Endothelial cell of umbilical vein (primary cell): ENCODE data around the gene BNC2.

Experiments
- EZH2 ChIP-seq: IDR thresholded peaks from 2 replicates; pipeline ENCODE4 v1.6.1; 2012; ENCODE audit warnings: borderline replicate concordance, low read depth, mild to moderate bottlenecking, moderate library complexity, low read length, inconsistent platforms; ENCODE audit not compliant: severe bottlenecking
- FOS ChIP-seq: IDR thresholded peaks from 2 replicates; pipeline ENCODE4 v1.6.1; 2011; ENCODE audit warnings: mild to moderate bottlenecking, low read length, moderate library complexity, borderline replicate concordance; ENCODE audit not compliant: insufficient read depth
- MAX ChIP-seq: IDR thresholded peaks from 2 replicates; pipeline ENCODE4 v1.6.1; 2011; ENCODE audit not compliant: insufficient read depth, insufficient read length
- MYC ChIP-seq: IDR thresholded peaks from one replicate; pipeline ENCODE4 v1.6.1; 2011; ENCODE audit warnings: mild to moderate bottlenecking, low read depth, low read length
- POLR2A ChIP-seq: IDR thresholded peaks from 2 replicates; pipeline ENCODE4 v1.6.1; 2012; ENCODE audit warnings: low read depth, mild to moderate bottlenecking, control low read depth, low read length
- POLR2AphosphoS5 ChIP-seq: IDR thresholded peaks from 2 replicates; pipeline ENCODE4 v1.6.1; 2012; ENCODE audit warnings: low read depth, mild to moderate bottlenecking, control low read depth, low read length, moderate library complexity; ENCODE audit not compliant: insufficient read depth
- TF ChIP-seq, protein P1 (sequence below), 2 donors: IDR thresholded peaks; 1 replicate in 1 of 2; 2 replicates in 1 of 2; pipeline ENCODE4 v1.5.1; 2011; ENCODE audit warnings: low read length in 2 of 2, mild to moderate bottlenecking in 2 of 2, moderate library complexity in 2 of 2, control low read depth in 1 of 2, inconsistent platforms in 1 of 2, low read depth in 1 of 2; ENCODE audit not compliant: insufficient read depth in 1 of 2; ENCODE audit errors: extremely low read depth in 1 of 2

DNA sequence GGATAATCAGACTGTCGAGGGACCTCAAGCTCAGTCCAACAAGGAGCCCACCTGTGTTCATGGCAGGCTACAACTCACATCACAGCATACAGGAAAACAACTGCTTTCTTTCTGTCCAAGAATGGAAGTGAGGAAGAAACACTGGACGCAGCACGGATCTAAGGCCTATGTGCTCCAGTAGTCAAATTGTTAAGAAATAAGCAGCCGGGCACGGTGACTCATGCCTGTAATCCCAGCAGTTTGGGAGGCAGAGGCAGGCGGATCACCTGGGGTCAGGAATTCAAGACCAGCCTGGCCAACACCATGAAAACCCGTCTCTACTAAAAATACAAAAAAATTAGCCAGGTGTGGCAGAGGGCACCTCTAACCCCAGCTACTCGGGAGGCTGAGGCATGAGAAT lies 427.8 kb downstream of the BNC2 start:
- TF ChIP-seq, protein P1, sequence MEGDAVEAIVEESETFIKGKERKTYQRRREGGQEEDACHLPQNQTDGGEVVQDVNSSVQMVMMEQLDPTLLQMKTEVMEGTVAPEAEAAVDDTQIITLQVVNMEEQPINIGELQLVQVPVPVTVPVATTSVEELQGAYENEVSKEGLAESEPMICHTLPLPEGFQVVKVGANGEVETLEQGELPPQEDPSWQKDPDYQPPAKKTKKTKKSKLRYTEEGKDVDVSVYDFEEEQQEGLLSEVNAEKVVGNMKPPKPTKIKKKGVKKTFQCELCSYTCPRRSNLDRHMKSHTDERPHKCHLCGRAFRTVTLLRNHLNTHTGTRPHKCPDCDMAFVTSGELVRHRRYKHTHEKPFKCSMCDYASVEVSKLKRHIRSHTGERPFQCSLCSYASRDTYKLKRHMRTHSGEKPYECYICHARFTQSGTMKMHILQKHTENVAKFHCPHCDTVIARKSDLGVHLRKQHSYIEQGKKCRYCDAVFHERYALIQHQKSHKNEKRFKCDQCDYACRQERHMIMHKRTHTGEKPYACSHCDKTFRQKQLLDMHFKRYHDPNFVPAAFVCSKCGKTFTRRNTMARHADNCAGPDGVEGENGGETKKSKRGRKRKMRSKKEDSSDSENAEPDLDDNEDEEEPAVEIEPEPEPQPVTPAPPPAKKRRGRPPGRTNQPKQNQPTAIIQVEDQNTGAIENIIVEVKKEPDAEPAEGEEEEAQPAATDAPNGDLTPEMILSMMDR (IDR thresholded peaks at IDR 0.05; ENCODE audit: extremely low read depth in 1 of 2, insufficient read depth in 1 of 2, low read depth in 1 of 2, low read length in 2 of 2): no peak
- TF ChIP-seq POLR2AphosphoS5 (no peak), POLR2A (no peak), EZH2 (no peak), MAX (no peak), FOS (no peak), MYC (no peak)
